PC-9 (cell line): Measurements from ENCODE around the gene MFSD11. TPM values are rescaled to one million over a fixed set of nuclear protein-coding genes. Genes with fewer than 3 reads are reported as not detected.

Experiments used
- BruUV-seq: library from RNA; stranded (reverse); fragments of 400-500 nt; replicated peaks from 2 replicates; lab custom pipeline; 2021; lab: Mats Ljungman, UMichigan
- CTCF ChIA-PET: fragments of 300-600 bp; sonication (Branson Sonifier 250); formaldehyde crosslinking; loops from one replicate; lab custom pipeline; 2022; ENCODE audit warnings: antibody characterized with exemption; lab: Charles Lee
- POLR2A ChIA-PET: fragments of 300-600 bp; sonication (Branson Sonifier 250); formaldehyde crosslinking; loops from one replicate; lab custom pipeline; 2022; ENCODE audit warnings: antibody characterized with exemption; ENCODE audit not compliant: unreplicated experiment; lab: Charles Lee
- DNase-seq, 2 experiments: peaks; one replicate each; pipeline versions ENCODE4 v3.0.0 to v3.0.0-alpha.2; 2015 to 2022; ENCODE audit warnings: mixed read lengths in 1 of 2
- H2AFZ ChIP-seq: fragments of 200-600 bp; sonication (generic); 2 replicates; pipeline ENCODE4 v1.8.1; 2017; ENCODE audit warnings: antibody characterized with exemption
- H3F3A ChIP-seq: fragments of 200-600 bp; sonication (generic); 2 replicates; pipeline ENCODE4 v1.8.1; 2017; ENCODE audit warnings: antibody characterized with exemption, mild to moderate bottlenecking, low read depth; ENCODE audit not compliant: insufficient read depth
- H3K27ac ChIP-seq: fragments of 200-600 bp; sonication (generic); 2 replicates; pipeline ENCODE4 v1.6.1; 2016; ENCODE audit warnings: mixed run types
- H3K27me3 ChIP-seq: fragments of 200-600 bp; sonication (generic); 2 replicates; pipeline ENCODE4 v1.6.1; 2016; ENCODE audit warnings: low read depth, mixed run types; ENCODE audit not compliant: insufficient read depth
- H3K36me3 ChIP-seq: fragments of 200-600 bp; sonication (generic); 2 replicates; pipeline ENCODE4 v1.6.1; 2016; ENCODE audit warnings: low read depth, mixed run types
- H3K4me1 ChIP-seq: fragments of 200-600 bp; sonication (generic); replicated peaks from 2 replicates; pipeline ENCODE4 v1.6.1; 2016; ENCODE audit warnings: mixed run types; ENCODE audit not compliant: insufficient read depth
- H3K4me2 ChIP-seq: fragments of 200-600 bp; sonication (generic); 2 replicates; pipeline ENCODE4 v1.6.1; 2017; ENCODE audit warnings: mixed run types
- H3K4me3 ChIP-seq: fragments of 200-600 bp; sonication (generic); 2 replicates; pipeline ENCODE4 v1.6.1; 2016; ENCODE audit warnings: mixed run types
- H3K79me2 ChIP-seq: fragments of 200-600 bp; sonication (generic); 2 replicates; pipeline ENCODE4 v1.6.1; 2017; ENCODE audit warnings: low read depth, mixed run types
- H3K9me2 ChIP-seq: fragments of 200-600 bp; sonication (generic); 2 replicates; pipeline ENCODE4 v1.8.1; 2017; ENCODE audit warnings: mild to moderate bottlenecking; ENCODE audit not compliant: insufficient read depth
- H3K9me3 ChIP-seq: fragments of 200-600 bp; sonication (generic); 2 replicates; pipeline ENCODE4 v1.8.1; 2016; ENCODE audit warnings: low read depth; ENCODE audit not compliant: insufficient read depth
- H4K20me1 ChIP-seq: fragments of 200-600 bp; sonication (generic); 2 replicates; pipeline ENCODE4 v1.8.1; 2017; ENCODE audit not compliant: insufficient read depth
- EZH2 ChIP-seq: fragments of 200-600 bp; sonication (generic); IDR thresholded peaks from 2 replicates; pipeline ENCODE4 v1.8.0; 2017; ENCODE audit warnings: antibody characterized with exemption, low read depth
- intact Hi-C: fragments of 100-400 bp; cut with micrococcal nuclease; formaldehyde crosslinking; loops from one replicate; pipeline ENCODE4 v1.10.0; 2022; ENCODE audit not compliant: unreplicated experiment
- total RNA-seq: library from RNA; stranded (reverse); gene quantifications from 2 replicates; pipeline ENCODE4 v1.2.3, GENCODE V29; 2021
- TF ChIP-seq, protein P1 (sequence below): fragments of 200-600 bp; sonication (generic); conservative IDR thresholded peaks from 2 replicates; pipeline ENCODE4 v1.6.1; 2017; ENCODE audit warnings: mixed run types, antibody characterized with exemption, mild to moderate bottlenecking, moderate library complexity

MFSD11 gene
- total RNA-seq, 1 experiment from 2014 or later, result 47.3 TPM

DNA sequence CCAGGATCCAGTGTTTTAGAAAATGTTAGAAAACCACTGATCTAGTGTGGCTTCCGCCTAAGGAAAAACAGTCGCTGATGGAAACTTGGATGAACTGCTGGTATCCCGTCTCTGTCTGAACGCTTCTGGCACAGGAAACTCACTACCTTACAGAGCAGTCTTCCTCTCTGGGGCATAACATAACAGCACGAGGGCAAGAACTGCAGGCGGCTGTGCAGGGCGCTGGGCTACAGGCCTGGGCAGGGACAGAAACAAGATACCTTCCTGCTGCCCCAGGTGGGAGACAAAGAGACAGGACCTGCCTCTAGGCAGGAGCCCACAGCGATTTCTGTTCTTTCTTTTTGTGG lies 37.7 kb upstream of the MFSD11 start:
- no peak overlapping the region for H3K27ac ChIP-seq
- intact Hi-C loops, result no loop called here
- no peak overlapping the region for H3K4me3 ChIP-seq
- H3K4me1 ChIP-seq, result no peaks in the 10 kb centered on the region
- TF ChIP-seq EZH2, result no peak
- TF ChIP-seq, protein P1, sequence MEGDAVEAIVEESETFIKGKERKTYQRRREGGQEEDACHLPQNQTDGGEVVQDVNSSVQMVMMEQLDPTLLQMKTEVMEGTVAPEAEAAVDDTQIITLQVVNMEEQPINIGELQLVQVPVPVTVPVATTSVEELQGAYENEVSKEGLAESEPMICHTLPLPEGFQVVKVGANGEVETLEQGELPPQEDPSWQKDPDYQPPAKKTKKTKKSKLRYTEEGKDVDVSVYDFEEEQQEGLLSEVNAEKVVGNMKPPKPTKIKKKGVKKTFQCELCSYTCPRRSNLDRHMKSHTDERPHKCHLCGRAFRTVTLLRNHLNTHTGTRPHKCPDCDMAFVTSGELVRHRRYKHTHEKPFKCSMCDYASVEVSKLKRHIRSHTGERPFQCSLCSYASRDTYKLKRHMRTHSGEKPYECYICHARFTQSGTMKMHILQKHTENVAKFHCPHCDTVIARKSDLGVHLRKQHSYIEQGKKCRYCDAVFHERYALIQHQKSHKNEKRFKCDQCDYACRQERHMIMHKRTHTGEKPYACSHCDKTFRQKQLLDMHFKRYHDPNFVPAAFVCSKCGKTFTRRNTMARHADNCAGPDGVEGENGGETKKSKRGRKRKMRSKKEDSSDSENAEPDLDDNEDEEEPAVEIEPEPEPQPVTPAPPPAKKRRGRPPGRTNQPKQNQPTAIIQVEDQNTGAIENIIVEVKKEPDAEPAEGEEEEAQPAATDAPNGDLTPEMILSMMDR, result no peak
- ChIA-PET POLR2A (no interaction called here), CTCF (no interaction called here)
- no TSS peak for BruUV-seq
- no peaks in the 10 kb centered on the region for H3K36me3 ChIP-seq
- DNase-seq, result no peak
- H3K9me2 ChIP-seq, result no peaks in the 10 kb centered on the region
- H4K20me1 ChIP-seq, result no peaks in the 10 kb centered on the region
- H2AFZ ChIP-seq, result no peak overlapping the region
- H3K9me3 ChIP-seq, result no peaks in the 10 kb centered on the region
- H3K79me2 ChIP-seq, result no peaks in the 10 kb centered on the region
- no peaks in the 10 kb centered on the region for H3F3A ChIP-seq
- H3K4me2 ChIP-seq, result no peak overlapping the region
- H3K27me3 ChIP-seq, result no peaks in the 10 kb centered on the region

DNA sequence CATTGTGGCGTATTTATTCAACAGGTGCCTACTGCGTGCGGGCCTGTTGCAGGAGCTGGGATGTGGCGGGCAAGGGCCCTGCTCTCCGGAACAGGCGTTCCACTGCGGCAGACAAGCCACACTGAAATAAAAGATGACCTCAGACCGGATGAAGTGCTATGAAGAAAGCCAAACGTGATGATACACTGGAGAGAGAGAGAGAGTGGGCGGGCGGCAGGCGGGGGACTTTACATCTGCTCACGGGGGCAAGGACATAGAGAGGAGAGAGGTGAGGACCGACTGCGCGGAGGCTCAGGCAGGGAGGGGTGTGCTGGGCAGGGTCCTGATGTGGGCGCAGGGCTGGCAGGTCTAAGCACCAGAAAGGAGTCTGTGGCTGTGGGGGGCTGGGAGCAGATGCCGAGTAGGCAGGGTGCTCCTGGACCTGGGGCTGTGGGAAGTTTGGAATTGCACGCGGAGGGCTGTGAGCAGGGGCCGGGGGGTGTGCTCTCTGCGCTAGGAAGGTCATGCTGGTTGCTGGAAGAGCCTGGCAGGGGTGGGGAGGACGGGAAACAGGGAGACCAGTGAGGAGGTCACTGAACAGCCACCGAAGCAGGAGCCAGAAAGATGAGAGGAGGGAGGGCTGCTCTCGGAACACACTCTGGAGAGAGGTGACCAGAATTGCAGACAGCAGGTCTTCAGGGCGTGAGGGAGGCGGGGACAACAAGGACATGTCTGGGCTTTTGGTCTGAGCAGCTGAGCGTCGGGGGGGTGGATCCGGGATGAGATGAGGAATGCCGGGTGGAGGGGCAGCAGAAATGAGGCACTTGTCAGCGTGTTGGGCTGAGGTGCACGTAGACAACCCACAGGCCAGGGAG lies 37.1 kb upstream of the MFSD11 start:
- Histone ChIP-seq H3K9me3 (no peaks in the 10 kb centered on the region), H3F3A (no peaks in the 10 kb centered on the region), H4K20me1 (no peaks in the 10 kb centered on the region), H3K4me1 (no peaks in the 10 kb centered on the region), H3K79me2 (no peaks in the 10 kb centered on the region), H3K27me3 (no peaks in the 10 kb centered on the region), H3K27ac (no peak overlapping the region), H3K4me3 (no peak overlapping the region), H3K9me2 (no peaks in the 10 kb centered on the region), H2AFZ (no peak overlapping the region), H3K4me2 (no peak overlapping the region), H3K36me3 (no peaks in the 10 kb centered on the region)
- intact Hi-C loops, result no loop called here
- no peak for DNase-seq
- POLR2A ChIA-PET, result no interaction called here
- no TSS peak for BruUV-seq
- CTCF ChIA-PET, result no interaction called here
- TF ChIP-seq, protein P1, result no peak
- TF ChIP-seq EZH2, result no peak

DNA sequence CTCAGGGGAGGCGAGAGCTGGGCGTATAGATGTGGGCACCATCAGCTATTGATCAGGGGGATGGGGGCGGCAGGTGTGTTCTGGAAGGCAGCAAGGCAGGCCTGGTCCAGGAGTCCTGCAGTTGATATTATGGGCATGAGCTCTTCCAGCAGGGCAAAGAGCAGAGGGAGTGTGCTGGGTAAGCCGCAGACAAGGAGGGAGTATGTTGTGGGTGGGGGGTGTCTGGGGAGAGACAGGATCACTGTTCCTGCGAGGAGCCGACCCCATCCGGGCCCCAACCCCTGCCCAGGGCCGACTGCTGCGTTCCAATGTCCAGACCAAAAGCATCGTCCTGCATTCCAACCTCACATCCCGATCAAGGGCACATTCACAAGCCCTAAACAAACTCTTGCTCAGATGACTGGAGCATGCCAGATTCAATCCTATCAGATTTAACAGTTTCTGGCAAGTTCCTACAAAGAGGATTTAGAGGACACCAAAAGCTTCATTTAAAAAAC lies 36.4 kb upstream of the MFSD11 start:
- BruUV-seq, result no TSS peak
- Histone ChIP-seq H3K9me2 (no peaks in the 10 kb centered on the region), H3K4me1 (no peaks in the 10 kb centered on the region), H3K4me3 (no peak overlapping the region), H3K36me3 (no peaks in the 10 kb centered on the region), H3K79me2 (no peaks in the 10 kb centered on the region), H2AFZ (no peak overlapping the region), H3K9me3 (no peaks in the 10 kb centered on the region), H3K27ac (no peak overlapping the region), H3F3A (no peaks in the 10 kb centered on the region), H3K27me3 (no peaks in the 10 kb centered on the region), H4K20me1 (no peaks in the 10 kb centered on the region), H3K4me2 (no peak overlapping the region)
- POLR2A ChIA-PET, result no interaction called here
- DNase-seq, result no peak
- TF ChIP-seq EZH2, result no peak
- TF ChIP-seq, protein P1, result no peak
- CTCF ChIA-PET, result no interaction called here
- intact Hi-C loops, result no loop called here
